IMR-90 (cell line): Measurements from ENCODE around the gene IL23A. TPM values are rescaled to one million over a fixed set of nuclear protein-coding genes. Genes with fewer than 3 reads are reported as not detected.
A peak's percentile ranks its signal among the peaks of the same experiment; 100 is the strongest.

Source experiments
- ATAC-seq: fragments of 200-7000 bp; cut with Tn5 transposase; 2 replicates; pipeline ENCODE4 v1.9.1; 2020; ENCODE audit warnings: low read depth, mild to moderate bottlenecking, moderate library complexity
- BruUV-seq: library from RNA; stranded (reverse); fragments of 400-500 nt; replicated peaks from 2 replicates; lab custom pipeline; 2021; lab: Mats Ljungman, UMichigan
- CTCF ChIA-PET: fragments of 300-600 bp; formaldehyde crosslinking; extraction: SDS; loops from one replicate; lab custom pipeline; 2021; ENCODE audit warnings: antibody characterized with exemption; lab: Yijun Ruan, JAX
- POLR2A ChIA-PET: fragments of 300-600 bp; sonication (Branson Sonifier 250); formaldehyde crosslinking; loops from one replicate; lab custom pipeline; 2022; ENCODE audit warnings: antibody characterized with exemption; ENCODE audit not compliant: unreplicated experiment; lab: Charles Lee
- DNase-seq: peaks from one replicate; pipeline ENCODE4 v3.0.0; 2013
- H2AFZ ChIP-seq: replicated peaks from 2 replicates; pipeline ENCODE3; 2013; ENCODE audit warnings: low read length, mild to moderate bottlenecking; ENCODE audit not compliant: poor library complexity
- H2AK5ac ChIP-seq: 2 replicates; pipeline ENCODE4 v1.6.1; 2013; ENCODE audit warnings: low read depth, low read length, inconsistent platforms
- H2AK9ac ChIP-seq: replicated peaks from 2 replicates; pipeline ENCODE3; 2013; ENCODE audit warnings: mild to moderate bottlenecking, low read depth, low read length, moderate library complexity; ENCODE audit not compliant: poor library complexity
- H2BK120ac ChIP-seq: 2 replicates; pipeline ENCODE4 v1.6.1; 2013; ENCODE audit warnings: low read depth, low read length, inconsistent platforms
- H2BK15ac ChIP-seq: 3 replicates; pipeline ENCODE4 v1.6.1; 2013; ENCODE audit warnings: low read depth, low read length, inconsistent platforms
- H2BK20ac ChIP-seq: 2 replicates; pipeline ENCODE4 v1.6.1; 2013; ENCODE audit warnings: low read depth, mild to moderate bottlenecking, inconsistent platforms, low read length, moderate library complexity
- H2BK5ac ChIP-seq: 2 replicates; pipeline ENCODE4 v1.6.1; 2013; ENCODE audit warnings: mild to moderate bottlenecking, low read depth, low read length, inconsistent platforms; ENCODE audit not compliant: poor library complexity, severe bottlenecking
- H3K14ac ChIP-seq: replicated peaks from 2 replicates; pipeline ENCODE4 v1.6.1; 2013; ENCODE audit warnings: low read depth, low read length, inconsistent platforms
- H3K18ac ChIP-seq: 2 replicates; pipeline ENCODE4 v1.6.1; 2013; ENCODE audit warnings: low read depth, low read length, control low read depth
- H3K23ac ChIP-seq: 2 replicates; pipeline ENCODE4 v1.6.1; 2013; ENCODE audit warnings: low read depth, low read length, inconsistent platforms
- H3K27ac ChIP-seq: 2 replicates; pipeline ENCODE4 v1.5.1; 2013; ENCODE audit warnings: mild to moderate bottlenecking, control low read depth, low read length; ENCODE audit not compliant: insufficient read depth
- H3K27me3 ChIP-seq: 2 replicates; pipeline ENCODE4 v1.6.1; 2013; ENCODE audit warnings: low read length; ENCODE audit not compliant: control insufficient read depth, insufficient read depth
- H3K36me3 ChIP-seq: 2 replicates; pipeline ENCODE4 v1.6.1; 2013; ENCODE audit warnings: low read length, mixed read lengths; ENCODE audit not compliant: control insufficient read depth, insufficient read depth
- H3K4ac ChIP-seq: 2 replicates; pipeline ENCODE4 v1.6.1; 2013; ENCODE audit warnings: low read depth, low read length, inconsistent platforms
- H3K4me1 ChIP-seq: 2 replicates; pipeline ENCODE4 v1.6.1; 2013; ENCODE audit warnings: low read length, mixed read lengths; ENCODE audit not compliant: control insufficient read depth, insufficient read depth
- H3K4me2 ChIP-seq: 2 replicates; pipeline ENCODE4 v1.6.1; 2013; ENCODE audit warnings: low read depth, mild to moderate bottlenecking, control low read depth, low read length, moderate library complexity
- H3K4me3 ChIP-seq: 2 replicates; pipeline ENCODE4 v1.5.1; 2013; ENCODE audit warnings: low read depth, mild to moderate bottlenecking, control low read depth, low read length, moderate library complexity; ENCODE audit not compliant: insufficient read depth
- H3K56ac ChIP-seq: 2 replicates; pipeline ENCODE4 v1.6.1; 2013; ENCODE audit warnings: low read length, inconsistent platforms; ENCODE audit not compliant: insufficient read depth; ENCODE audit errors: extremely low read depth
- H3K79me1 ChIP-seq, 2 experiments: 2 replicates each; pipeline ENCODE4 v1.6.1; 2013; ENCODE audit warnings: low read length in 2 of 2, inconsistent platforms in 1 of 2, low read depth in 1 of 2
- H3K9ac ChIP-seq: 2 replicates; pipeline ENCODE4 v1.6.1; 2013; ENCODE audit warnings: low read depth, low read length, control low read depth
- H3K9me1 ChIP-seq: 2 replicates; pipeline ENCODE4 v1.6.1; 2013; ENCODE audit warnings: low read length, inconsistent platforms; ENCODE audit not compliant: insufficient read depth
- H3K9me3 ChIP-seq: 2 replicates; pipeline ENCODE4 v1.6.1; 2013; ENCODE audit warnings: low read length; ENCODE audit not compliant: control insufficient read depth, insufficient read depth
- H4K20me1 ChIP-seq: 2 replicates; pipeline ENCODE4 v1.6.1; 2013; ENCODE audit warnings: low read length, inconsistent platforms; ENCODE audit not compliant: insufficient read depth
- H4K5ac ChIP-seq: 2 replicates; pipeline ENCODE4 v1.6.1; 2013; ENCODE audit warnings: mild to moderate bottlenecking, low read depth, low read length, control low read depth
- H4K8ac ChIP-seq, 2 experiments: 2 replicates each; pipeline ENCODE4 v1.6.1; 2013; ENCODE audit warnings: low read depth in 2 of 2, low read length in 2 of 2, control low read depth in 1 of 2, inconsistent platforms in 1 of 2
- H4K91ac ChIP-seq: 2 replicates; pipeline ENCODE4 v1.6.1; 2013; ENCODE audit warnings: low read depth, low read length, inconsistent platforms; ENCODE audit not compliant: insufficient read depth
- MAFK ChIP-seq: IDR thresholded peaks from 2 replicates; pipeline ENCODE4 v1.6.1; 2012; ENCODE audit warnings: low read depth, low read length, improper control_type of control experiment
- USF2 ChIP-seq: fragments of 150-350 bp; IDR thresholded peaks from 2 replicates; pipeline ENCODE4 v1.6.1; 2017; ENCODE audit warnings: mild to moderate bottlenecking, antibody characterized with exemption, low read length, low read depth
- WGBS, 2 experiments: methylation state at CpG; one replicate each; pipeline versions ENCODE4 v1.1.5 to v1.1.7; 2013; ENCODE audit warnings: missing lambda C conversion rate in 2 of 2; ENCODE audit not compliant: insufficient read length in 1 of 2; ENCODE audit errors: extremely low coverage in 2 of 2; 5-methylcytosine and 5-hydroxymethylcytosine counted together
- dilution Hi-C: fragments of 300-500 bp; cut with HindIII; formaldehyde crosslinking; loops from one replicate; pipeline ENCODE4 v1.14.3; 2018; ENCODE audit warnings: low sequenced_read_pairs; ENCODE audit not compliant: unreplicated experiment
- in situ Hi-C: fragments of 300-500 bp; cut with MboI; formaldehyde crosslinking; loops from 3 replicates; pipeline ENCODE4 v1.14.3; 2019; ENCODE audit warnings: low sequenced_read_pairs, inconsistent platforms, mixed read lengths
- intact Hi-C: fragments of 100-400 bp; cut with micrococcal nuclease; formaldehyde crosslinking; loops from 2 replicates; pipeline ENCODE4 v1.10.0; 2022
- polyA plus RNA-seq, 3 experiments: library from polyadenylated mRNA; depleted of rRNA; stranded (reverse); fragments of >200 nt; gene quantifications; 2 replicates each; pipeline ENCODE4 v1.2.3, GENCODE V29; 2012; ENCODE audit warnings: low replicate concordance in 1 of 3
- total RNA-seq: library from RNA; depleted of rRNA; stranded (reverse); fragments of >200 nt; gene quantifications from 2 replicates; pipeline ENCODE4 v1.2.3, GENCODE V29; 2012

IL23A gene
- total and polyA plus RNA-seq, 2 of the 4 experiments (the other 2 are of a cell fraction): 0.55 TPM; not detected in 1

GRCh38 chr12:56299308-56299852, 39.3 kb upstream of the IL23A start:
- POLR2A ChIA-PET: no interaction called here
- ATAC-seq: peak; percentile 2
- TF ChIP-seq MAFK (no peak), USF2 (peak; percentile 60)

More at GRCh38 chr12:56299308-56299852, 39.3 kb upstream of the IL23A start:
- intact Hi-C loops (no loop called here), dilution Hi-C loops (no loop called here), in situ Hi-C loops (no loop called here)
- H2BK15ac ChIP-seq: no peak overlapping the region
- H3K9me3 ChIP-seq: no peaks in the 10 kb centered on the region
- peak overlapping the region; percentile 15; the same call in 1 of the 2 replicates for H2BK120ac ChIP-seq
- H3K36me3 ChIP-seq: peaks cover 6% of the 10 kb centered on the region
- peak overlapping the region; percentile 52 for H3K23ac ChIP-seq
- H3K79me1 ChIP-seq: peaks cover 17 to 63% of the 10 kb centered on the region in 2 experiments
- peak overlapping the region; percentile 60; the same call in 1 of the 2 replicates for H4K91ac ChIP-seq
- peak overlapping the region; percentile 66 for H3K14ac ChIP-seq
- H3K4me2 ChIP-seq: peak overlapping the region; percentile 86
- WGBS, 2 experiments: 0% methylated on average over 3 of the region's 10 CpGs; no CpG with 5 or more reads in 1 of the 2 experiments
- CTCF ChIA-PET: no interaction called here
- peaks cover 9% of the 10 kb centered on the region; the same call in 1 of the 2 replicates for H3K4me1 ChIP-seq
- peak overlapping the region; percentile 88 for H2AFZ ChIP-seq
- BruUV-seq: TSS peak; percentile 21
- peak; percentile 17 for DNase-seq
- H2AK5ac ChIP-seq: peak overlapping the region; percentile 72
- no peaks in the 10 kb centered on the region for H3K27me3 ChIP-seq
- H4K20me1 ChIP-seq: peaks cover 11% of the 10 kb centered on the region; the same call in 1 of the 2 replicates
- H3K27ac ChIP-seq: peak overlapping the region; percentile 85
- peak overlapping the region; percentile 85 for H3K4me3 ChIP-seq
- peak overlapping the region; percentile 11 for H4K5ac ChIP-seq
- H2AK9ac ChIP-seq: peak overlapping the region; percentile 95
- H2BK20ac ChIP-seq: no peak overlapping the region
- H3K56ac ChIP-seq: peak overlapping the region; percentile 35
- H2BK5ac ChIP-seq: peak overlapping the region; percentile 59
- H3K4ac ChIP-seq: peak overlapping the region; percentile 37
- peak overlapping the region; percentile 91 for H3K9ac ChIP-seq
- H4K8ac ChIP-seq: peak overlapping the region; percentile 20 to 61
- H3K9me1 ChIP-seq: peaks cover 11% of the 10 kb centered on the region
- no peak overlapping the region for H3K18ac ChIP-seq
